Esophagus muscularis mucosa (tissue), 4 donors: ENCODE measurements around the gene OSBPL2. TPM values are rescaled to one million over a fixed set of nuclear protein-coding genes. Genes with fewer than 3 reads are reported as not detected.

ENCODE experiments used
- DNase-seq: peaks from one replicate; pipeline ENCODE4 v3.0.0-alpha.2; 2017; ENCODE audit errors: extremely low spot score
- H3K27ac ChIP-seq, 4 donors: fragments of 200-600 bp; sonication (generic); replicated peaks in 1 of 4; 1 replicate in 3 of 4; 2 replicates in 1 of 4; pipeline ENCODE4 v1.5.1; 2016 to 2019; ENCODE audit warnings: mild to moderate bottlenecking in 1 of 4
- H3K27me3 ChIP-seq, 4 donors: fragments of 200-600 bp; sonication (generic); one replicate each; pipeline versions ENCODE4 v1.5.1 to v1.6.0; 2016 to 2019
- H3K36me3 ChIP-seq, 4 donors: fragments of 200-600 bp; sonication (generic); one replicate each; pipeline ENCODE4 v1.5.1; 2016 to 2019
- H3K4me1 ChIP-seq, 4 donors: fragments of 200-600 bp; sonication (generic); one replicate each; pipeline ENCODE4 v1.5.1; 2016 to 2019
- H3K4me3 ChIP-seq, 4 donors: fragments of 200-600 bp; sonication (generic); 1 replicate in 2 of 4; 2 replicates in 2 of 4; pipeline ENCODE4 v1.5.1; 2016 to 2019; ENCODE audit warnings: mild to moderate bottlenecking in 4 of 4, moderate library complexity in 1 of 4
- H3K9me3 ChIP-seq, 4 donors: fragments of 200-600 bp; sonication (generic); 1 replicate in 3 of 4; 2 replicates in 1 of 4; pipeline ENCODE4 v1.5.1; 2016 to 2019
- EP300 ChIP-seq: sonication (generic); formaldehyde crosslinking; IDR thresholded peaks from one replicate; pipeline ENCODE4 v1.6.1; 2017; ENCODE audit warnings: antibody characterized with exemption
- POLR2A ChIP-seq: fragments of 450-650 bp; IDR thresholded peaks from one replicate; pipeline ENCODE4 v1.6.1; 2017; ENCODE audit warnings: antibody characterized with exemption, moderate library complexity, mild to moderate bottlenecking, low read depth
- POLR2AphosphoS5 ChIP-seq, 2 donors: sonication (generic); formaldehyde crosslinking; IDR thresholded peaks; one replicate each; pipeline ENCODE4 v1.6.1; 2017; ENCODE audit warnings: antibody characterized with exemption in 2 of 2
- WGBS: methylation state at CpG from one replicate; pipeline ENCODE4 v1.1.5; 2018; 5-methylcytosine and 5-hydroxymethylcytosine counted together
- intact Hi-C: fragments of 100-400 bp; cut with DNase I; formaldehyde crosslinking; loops from one replicate; pipeline ENCODE4 v1.15.1; 2023
- total RNA-seq, 4 donors: library from RNA; depleted of rRNA; stranded (reverse); fragments of >200 nt; gene quantifications; one replicate each; pipeline versions ENCODE4 v1.1.0 to v1.2.1, GENCODE V29; 2016
- TF ChIP-seq, protein P1 (sequence below), 3 experiments: fragments of 200-600 bp in 2 of 3; fragments of 450-650 bp in 1 of 3; sonication (generic) in 2 of 3; IDR thresholded peaks; one replicate each; pipeline ENCODE4 v1.5.1; 2017 to 2019; ENCODE audit warnings: antibody characterized with exemption in 3 of 3, mild to moderate bottlenecking in 2 of 3, moderate library complexity in 1 of 3

OSBPL2 gene
- total RNA-seq, 4 donors from 2014 or later: 34.5 to 52.7 (median 44.2) TPM

- TF ChIP-seq POLR2A (no peak), EP300 (no peak), POLR2AphosphoS5 (IDR thresholded peaks at IDR 0.05) (no peak)
- TF ChIP-seq, protein P1, sequence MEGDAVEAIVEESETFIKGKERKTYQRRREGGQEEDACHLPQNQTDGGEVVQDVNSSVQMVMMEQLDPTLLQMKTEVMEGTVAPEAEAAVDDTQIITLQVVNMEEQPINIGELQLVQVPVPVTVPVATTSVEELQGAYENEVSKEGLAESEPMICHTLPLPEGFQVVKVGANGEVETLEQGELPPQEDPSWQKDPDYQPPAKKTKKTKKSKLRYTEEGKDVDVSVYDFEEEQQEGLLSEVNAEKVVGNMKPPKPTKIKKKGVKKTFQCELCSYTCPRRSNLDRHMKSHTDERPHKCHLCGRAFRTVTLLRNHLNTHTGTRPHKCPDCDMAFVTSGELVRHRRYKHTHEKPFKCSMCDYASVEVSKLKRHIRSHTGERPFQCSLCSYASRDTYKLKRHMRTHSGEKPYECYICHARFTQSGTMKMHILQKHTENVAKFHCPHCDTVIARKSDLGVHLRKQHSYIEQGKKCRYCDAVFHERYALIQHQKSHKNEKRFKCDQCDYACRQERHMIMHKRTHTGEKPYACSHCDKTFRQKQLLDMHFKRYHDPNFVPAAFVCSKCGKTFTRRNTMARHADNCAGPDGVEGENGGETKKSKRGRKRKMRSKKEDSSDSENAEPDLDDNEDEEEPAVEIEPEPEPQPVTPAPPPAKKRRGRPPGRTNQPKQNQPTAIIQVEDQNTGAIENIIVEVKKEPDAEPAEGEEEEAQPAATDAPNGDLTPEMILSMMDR (IDR thresholded peaks at IDR 0.05): no peak
Observed at GRCh38 chr20:62197311-62197710, 41.0 kb upstream of the OSBPL2 start.

GRCh38 chr20:62197801-62198200, 40.5 kb upstream of the OSBPL2 start:
- H3K4me3 ChIP-seq: no peak overlapping the region
- 94% methylated on average over 16 of the region's 18 CpGs for WGBS
- no peak for DNase-seq
- no peaks in the 10 kb centered on the region for H3K4me1 ChIP-seq
- H3K36me3 ChIP-seq: peaks cover 50 to 97% (median 83%) of the 10 kb centered on the region in 4 donors
- intact Hi-C loops: no loop called here
- TF ChIP-seq, protein P1 (IDR thresholded peaks at IDR 0.05): no peak
- no peak for TF ChIP-seq EP300
- no peak for TF ChIP-seq POLR2A
- no peak for TF ChIP-seq POLR2AphosphoS5 (IDR thresholded peaks at IDR 0.05)
- no peak overlapping the region for H3K27ac ChIP-seq
- no peaks in the 10 kb centered on the region for H3K27me3 ChIP-seq
- no peaks in the 10 kb centered on the region for H3K9me3 ChIP-seq

More at GRCh38 chr20:62197311-62197710, 41.0 kb upstream of the OSBPL2 start:
- Histone ChIP-seq H3K4me1 (no peaks in the 10 kb centered on the region), H3K27ac (no peak overlapping the region), H3K9me3 (no peaks in the 10 kb centered on the region), H3K27me3 (no peaks in the 10 kb centered on the region), H3K36me3 (peaks cover 48 to 97% (median 79%) of the 10 kb centered on the region in 4 donors), H3K4me3 (no peak overlapping the region)
- no peak for DNase-seq
- intact Hi-C loops: no loop called here
- 94% methylated on average over 9 of the region's 9 CpGs for WGBS

DNA sequence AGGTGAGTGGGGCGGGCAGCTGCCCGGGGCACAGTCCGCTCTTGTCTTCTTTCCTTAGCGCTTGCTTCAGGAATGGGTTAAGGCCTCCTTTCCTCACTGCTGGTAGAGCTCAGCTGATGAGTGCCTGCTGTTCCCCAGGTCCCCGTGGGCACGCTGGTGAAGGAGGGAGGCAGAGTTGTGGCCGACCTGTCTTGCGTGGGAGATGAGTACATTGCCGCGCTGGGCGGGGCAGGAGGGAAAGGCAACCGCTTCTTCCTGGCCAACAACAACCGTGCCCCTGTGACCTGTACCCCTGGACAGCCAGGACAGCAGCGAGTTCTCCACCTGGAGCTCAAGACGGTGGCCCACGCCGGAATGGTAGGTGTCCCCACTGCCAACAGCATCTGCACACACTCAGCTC, 39.8 kb upstream of the OSBPL2 start:
- TF ChIP-seq, protein P1 (IDR thresholded peaks at IDR 0.05): no peak
- TF ChIP-seq POLR2AphosphoS5 (IDR thresholded peaks at IDR 0.05): no peak
- no peak for TF ChIP-seq POLR2A
- TF ChIP-seq EP300: no peak
- H3K4me1 ChIP-seq: no peaks in the 10 kb centered on the region
- intact Hi-C loops: no loop called here
- peaks cover 53 to 99% (median 86%) of the 10 kb centered on the region in 4 donors for H3K36me3 ChIP-seq
- no peak overlapping the region for H3K27ac ChIP-seq
- no peak for DNase-seq
- no peak overlapping the region for H3K4me3 ChIP-seq
- 91% methylated on average over 13 of the region's 17 CpGs for WGBS
- no peaks in the 10 kb centered on the region for H3K27me3 ChIP-seq
- no peaks in the 10 kb centered on the region for H3K9me3 ChIP-seq

- Histone ChIP-seq H3K36me3 (peaks cover 52 to 98% (median 86%) of the 10 kb centered on the region in 4 donors), H3K4me3 (no peak overlapping the region), H3K9me3 (no peaks in the 10 kb centered on the region), H3K27ac (no peak overlapping the region), H3K4me1 (no peaks in the 10 kb centered on the region), H3K27me3 (no peaks in the 10 kb centered on the region)
- WGBS: 97% methylated on average over 12 of the region's 18 CpGs
- no peak for TF ChIP-seq EP300
- no peak for TF ChIP-seq POLR2A
- TF ChIP-seq, protein P1 (IDR thresholded peaks at IDR 0.05): no peak
- no peak for DNase-seq
- intact Hi-C loops: no loop called here
Observed at GRCh38 chr20:62198931-62199330, 39.4 kb upstream of the OSBPL2 start.

- Histone ChIP-seq H3K4me3 (no peak overlapping the region), H3K4me1 (no peaks in the 10 kb centered on the region), H3K36me3 (peaks cover 52 to 83% (median 78%) of the 10 kb centered on the region in 4 donors), H3K27ac (no peak overlapping the region), H3K9me3 (no peaks in the 10 kb centered on the region), H3K27me3 (no peaks in the 10 kb centered on the region)
- intact Hi-C loops: no loop called here
- no peak for DNase-seq
- WGBS: 93% methylated on average over 38 of the region's 38 CpGs
- TF ChIP-seq EP300 (no peak), POLR2AphosphoS5 (IDR thresholded peaks at IDR 0.05) (no peak), POLR2A (no peak)
- TF ChIP-seq, protein P1 (IDR thresholded peaks at IDR 0.05): no peak
Observed at GRCh38 chr20:62200491-62201172, 37.7 kb upstream of the OSBPL2 start.
